HCT116 (cell line): ENCODE results near the gene AKIRIN2. TPM values are rescaled to one million over a fixed set of nuclear protein-coding genes. Genes with fewer than 3 reads are reported as not detected.

Experiments
- ATAC-seq: fragments of 200-7000 bp; cut with Tn5 transposase; 2 replicates; pipeline ENCODE4 v1.9.1; 2020; ENCODE audit warnings: mild to moderate bottlenecking, moderate library complexity
- BruUV-seq: library from RNA; stranded (reverse); fragments of 400-500 nt; replicated peaks from 2 replicates; lab custom pipeline; 2021; lab: Mats Ljungman, UMichigan
- CTCF ChIA-PET: fragments of 300-600 bp; sonication (Branson Sonifier 250); formaldehyde crosslinking; loops from one replicate; lab custom pipeline; 2021; ENCODE audit warnings: antibody characterized with exemption; lab: Charles Lee
- POLR2A ChIA-PET: fragments of 300-600, 350-600 bp; sonication (Branson Sonifier 250); formaldehyde crosslinking; loops from one replicate; lab custom pipeline; 2021; ENCODE audit warnings: antibody characterized with exemption; lab: Charles Lee
- RAD21 ChIA-PET, 2 experiments: fragments of 300-600 bp; sonication (Branson Sonifier 250); formaldehyde crosslinking; loops; one replicate each; lab custom pipeline; 2023; ENCODE audit warnings: low total read pairs in 2 of 2; ENCODE audit not compliant: uncharacterized antibody in 2 of 2, unreplicated experiment in 2 of 2, low non-redundant PET in 1 of 2; lab: Charles Lee
- DNase-seq: peaks from one replicate; pipeline ENCODE4 v3.0.0-alpha.2; 2010; ENCODE audit warnings: low read depth, low spot score
- H2AFZ ChIP-seq: fragments of 200-600 bp; shearing (Covaris generic), sonication (generic); 2 replicates; pipeline ENCODE4 v1.6.1; 2017; ENCODE audit warnings: low read depth, mixed run types, mixed read lengths, antibody characterized with exemption, low read length; ENCODE audit not compliant: poor library complexity, severe bottlenecking
- H3K27ac ChIP-seq: 2 replicates; pipeline ENCODE4 v1.5.1; 2012; ENCODE audit warnings: low read depth, low read length
- H3K27me3 ChIP-seq: fragments of 200-600 bp; sonication (generic); 2 replicates; pipeline ENCODE4 v1.6.1; 2016; ENCODE audit warnings: mixed run types, low read length, mixed read lengths; ENCODE audit not compliant: insufficient read depth
- H3K36me3 ChIP-seq, 2 experiments: fragments of 200-500 bp in 1 of 2; fragments of 200-600 bp in 1 of 2; sonication (Bioruptor generic) in 1 of 2; sonication (generic) in 1 of 2; 2 replicates each; pipeline versions ENCODE4 v1.5.1 to v1.6.1; 2014 to 2016; ENCODE audit warnings: low read length in 2 of 2, inconsistent platforms in 1 of 2, mixed read lengths in 1 of 2, mixed run types in 1 of 2; ENCODE audit not compliant: insufficient read depth in 2 of 2, control insufficient read depth in 1 of 2
- H3K4me1 ChIP-seq, 2 experiments: fragments of 200-600 bp in 1 of 2; sonication (generic) in 1 of 2; 2 replicates each; pipeline versions ENCODE4 v1.5.1 to v1.6.1; 2012 to 2017; ENCODE audit warnings: low read length in 2 of 2, inconsistent platforms in 1 of 2, mild to moderate bottlenecking in 1 of 2, mixed read lengths in 1 of 2, mixed run types in 1 of 2, moderate library complexity in 1 of 2; ENCODE audit not compliant: insufficient read depth in 2 of 2, control insufficient read depth in 1 of 2
- H3K4me2 ChIP-seq: fragments of 200-600 bp; sonication (generic); 2 replicates; pipeline ENCODE4 v1.6.1; 2017; ENCODE audit warnings: mixed run types, low read length, mixed read lengths
- H3K4me3 ChIP-seq, 2 experiments: fragments of 200-600 bp in 1 of 2; sonication (generic) in 1 of 2; replicated peaks in 1 of 2; 2 replicates each; pipeline ENCODE4 v1.5.1; 2011 to 2016; ENCODE audit warnings: low read length in 2 of 2, control low read depth in 1 of 2, low read depth in 1 of 2, mild to moderate bottlenecking in 1 of 2, mixed read lengths in 1 of 2, mixed run types in 1 of 2
- H3K79me2 ChIP-seq: fragments of 200-600 bp; sonication (generic); 2 replicates; pipeline ENCODE4 v1.6.1; 2017; ENCODE audit warnings: mild to moderate bottlenecking, mixed run types, low read length, moderate library complexity, mixed read lengths; ENCODE audit not compliant: insufficient read depth
- H3K9ac ChIP-seq: fragments of 200-600 bp; sonication (generic); 2 replicates; pipeline ENCODE4 v1.6.1; 2016; ENCODE audit warnings: low read length, mixed read lengths
- H3K9me2 ChIP-seq: fragments of 200-600 bp; sonication (generic), shearing (Covaris generic); 2 replicates; pipeline ENCODE4 v1.6.1; 2017; ENCODE audit warnings: mixed run types, mild to moderate bottlenecking, moderate library complexity; ENCODE audit not compliant: insufficient read depth
- H3K9me3 ChIP-seq, 2 experiments: fragments of 200-500 bp in 1 of 2; fragments of 200-600 bp in 1 of 2; sonication (Bioruptor generic) in 1 of 2; sonication (generic) in 1 of 2; 2 replicates each; pipeline ENCODE4 v1.6.1; 2014 to 2017; ENCODE audit warnings: low read length in 2 of 2, mixed read lengths in 2 of 2, inconsistent platforms in 1 of 2, low read depth in 1 of 2, mild to moderate bottlenecking in 1 of 2, mixed run types in 1 of 2, moderate library complexity in 1 of 2; ENCODE audit not compliant: control insufficient read depth in 1 of 2, insufficient read depth in 1 of 2
- H4K20me1 ChIP-seq: fragments of 200-600 bp; sonication (generic), shearing (Covaris generic); 2 replicates; pipeline ENCODE4 v1.6.1; 2017; ENCODE audit warnings: mixed run types, mild to moderate bottlenecking, moderate library complexity; ENCODE audit not compliant: insufficient read depth
- ATF3 ChIP-seq: IDR thresholded peaks from 2 replicates; pipeline ENCODE4 v1.6.1; 2012
- CBX3 ChIP-seq: IDR thresholded peaks from 2 replicates; pipeline ENCODE4 v1.6.1; 2012; ENCODE audit warnings: low read depth
- CEBPB ChIP-seq: IDR thresholded peaks from 2 replicates; pipeline ENCODE4 v1.6.1; 2012; ENCODE audit warnings: low read depth
- CTCF ChIP-seq, 3 experiments: fragments of 200-600 bp in 1 of 3; sonication (generic) in 1 of 3; IDR thresholded peaks in 2 of 3; conservative IDR thresholded peaks in 1 of 3; 2 replicates each; pipeline ENCODE4 v1.5.1; 2012 to 2017; ENCODE audit warnings: low read depth in 2 of 3, low read length in 2 of 3, antibody characterized with exemption in 1 of 3, borderline replicate concordance in 1 of 3, control low read depth in 1 of 3, mild to moderate bottlenecking in 1 of 3, mixed read lengths in 1 of 3, mixed run types in 1 of 3, moderate library complexity in 1 of 3; ENCODE audit not compliant: insufficient read depth in 1 of 3
- EGR1 ChIP-seq: IDR thresholded peaks from 2 replicates; pipeline ENCODE4 v1.6.1; 2012; ENCODE audit warnings: low read depth
- ELF1 ChIP-seq: IDR thresholded peaks from 2 replicates; pipeline ENCODE4 v1.6.1; 2012; ENCODE audit warnings: low read depth, borderline replicate concordance
- EZH2phosphoT487 ChIP-seq: fragments of 200-600 bp; IDR thresholded peaks from 2 replicates; pipeline ENCODE4 v1.6.1; 2018; ENCODE audit warnings: antibody characterized with exemption, borderline replicate concordance
- JUND ChIP-seq: IDR thresholded peaks from 2 replicates; pipeline ENCODE4 v1.6.1; 2012
- MAX ChIP-seq: IDR thresholded peaks from 2 replicates; pipeline ENCODE4 v1.6.1; 2012
- POLR2A ChIP-seq: IDR thresholded peaks from 2 replicates; pipeline ENCODE4 v1.7.0; 2011; ENCODE audit warnings: borderline replicate concordance; ENCODE audit not compliant: insufficient read depth, insufficient read length; ENCODE audit errors: extremely low read depth
- POLR2AphosphoS5 ChIP-seq: IDR thresholded peaks from 2 replicates; pipeline ENCODE4 v1.6.1; 2011; ENCODE audit warnings: mild to moderate bottlenecking, low read depth, low read length, moderate library complexity
- RAD21 ChIP-seq: IDR thresholded peaks from 2 replicates; pipeline ENCODE4 v1.6.1; 2012; ENCODE audit warnings: low read depth, mild to moderate bottlenecking
- REST ChIP-seq: IDR thresholded peaks from 2 replicates; pipeline ENCODE4 v1.6.1; 2012; ENCODE audit warnings: low read depth
- SIN3A ChIP-seq: IDR thresholded peaks from 2 replicates; pipeline ENCODE4 v1.6.1; 2012; ENCODE audit warnings: low read depth
- SP1 ChIP-seq: IDR thresholded peaks from 2 replicates; pipeline ENCODE4 v1.6.1; 2012; ENCODE audit warnings: low read depth
- SRF ChIP-seq: IDR thresholded peaks from 2 replicates; pipeline ENCODE4 v1.6.1; 2012; ENCODE audit warnings: low read depth
- TCF7L2 ChIP-seq: IDR thresholded peaks from 2 replicates; pipeline ENCODE4 v1.7.0; 2011; ENCODE audit warnings: borderline replicate concordance, inconsistent platforms; ENCODE audit not compliant: insufficient read depth, insufficient read length; ENCODE audit errors: extremely low read depth
- YY1 ChIP-seq: IDR thresholded peaks from 2 replicates; pipeline ENCODE4 v1.6.1; 2011; ENCODE audit warnings: low read length, low read depth, moderate library complexity, mild to moderate bottlenecking; ENCODE audit not compliant: insufficient replicate concordance; ENCODE audit errors: extremely low read depth
- ZBTB33 ChIP-seq: IDR thresholded peaks from 2 replicates; pipeline ENCODE4 v1.6.1; 2011; ENCODE audit warnings: mild to moderate bottlenecking, low read length, moderate library complexity; ENCODE audit not compliant: insufficient replicate concordance; ENCODE audit errors: extremely low read depth
- ZFX ChIP-seq: fragments of 450-650 bp; IDR thresholded peaks from 2 replicates; pipeline ENCODE4 v1.6.1; 2017
- intact Hi-C: fragments of 100-400 bp; cut with micrococcal nuclease; formaldehyde crosslinking; loops from 2 replicates; pipeline ENCODE4 v1.10.0; 2022
- total RNA-seq: library from RNA; stranded (reverse); gene quantifications from one replicate; pipeline ENCODE4 v1.2.1, GENCODE V29; 2021; ENCODE audit not compliant: unreplicated experiment

Gene AKIRIN2
- total RNA-seq, 1 experiment from 2014 or later, result 54.8 TPM

GRCh38 chr6:87658516-87658915 lies 43.5 kb downstream of the AKIRIN2 start:
- RAD21 ChIA-PET, result no interaction called here
- intact Hi-C loops, result no loop called here
- H3K9me2 ChIP-seq, result no peaks in the 10 kb centered on the region
- ATAC-seq (no peak), DNase-seq (no peak)
- H4K20me1 ChIP-seq, result no peaks in the 10 kb centered on the region
- H3K27me3 ChIP-seq, result no peaks in the 10 kb centered on the region
- TF ChIP-seq YY1 (no peak), JUND (no peak), TCF7L2 (no peak), EZH2phosphoT487 (no peak), REST (no peak), ZBTB33 (no peak), CTCF (IDR thresholded peaks at IDR 0.05 in 2 of 3, conservative IDR thresholded peaks at IDR 0.05 in 1 of 3; ENCODE audit: borderline replicate concordance in 1 of 3, insufficient read depth in 1 of 3, low read depth in 2 of 3, low read length in 2 of 3) (no peak), ZFX (no peak), SP1 (no peak), CEBPB (no peak), POLR2AphosphoS5 (no peak), RAD21 (no peak), ELF1 (no peak), SIN3A (no peak), EGR1 (no peak), ATF3 (no peak), CBX3 (no peak), POLR2A (no peak), MAX (no peak), SRF (no peak)
- CTCF ChIA-PET, result no interaction called here
- no TSS peak for BruUV-seq
- H3K4me2 ChIP-seq, result no peak overlapping the region
- peaks cover 3 to 6% of the 10 kb centered on the region in 2 experiments; a peak in 3 of 4 replicates for H3K36me3 ChIP-seq
- H3K27ac ChIP-seq, result no peak overlapping the region
- H3K9ac ChIP-seq, result no peak overlapping the region
- no peak overlapping the region for H2AFZ ChIP-seq
- no peaks in the 10 kb centered on the region for H3K9me3 ChIP-seq
- no peaks in the 10 kb centered on the region for H3K79me2 ChIP-seq
- peaks cover 0 to 7% of the 10 kb centered on the region in 2 experiments; a peak in 2 of 4 replicates for H3K4me1 ChIP-seq
- H3K4me3 ChIP-seq, result no peak overlapping the region
- POLR2A ChIA-PET, result no interaction called here
